ENCODE results near the gene ZNF470.

DNA sequence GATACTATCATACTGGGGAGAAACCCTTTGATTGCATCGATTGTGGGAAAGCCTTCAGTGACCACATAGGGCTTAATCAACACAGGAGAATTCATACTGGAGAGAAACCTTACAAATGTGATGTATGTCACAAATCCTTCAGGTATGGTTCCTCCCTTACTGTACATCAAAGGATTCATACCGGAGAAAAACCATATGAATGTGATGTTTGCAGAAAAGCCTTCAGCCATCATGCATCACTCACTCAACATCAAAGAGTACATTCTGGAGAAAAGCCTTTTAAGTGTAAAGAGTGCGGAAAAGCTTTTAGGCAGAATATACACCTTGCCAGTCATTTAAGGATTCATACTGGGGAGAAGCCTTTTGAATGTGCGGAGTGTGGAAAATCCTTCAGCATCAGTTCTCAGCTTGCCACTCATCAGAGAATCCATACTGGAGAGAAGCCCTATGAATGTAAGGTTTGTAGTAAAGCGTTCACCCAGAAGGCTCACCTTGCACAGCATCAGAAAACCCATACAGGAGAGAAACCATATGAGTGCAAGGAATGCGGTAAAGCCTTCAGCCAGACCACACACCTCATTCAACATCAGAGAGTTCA, 12.9 kb upstream of the ZNF470 start:
- no peak for TF ChIP-seq NFRKB (IDR thresholded peaks at IDR 0.05)
- no peak for TF ChIP-seq POLR2A (IDR thresholded peaks at IDR 0.05; ENCODE audit: insufficient read depth in 1 of 2, low read depth in 2 of 2, low read length in 2 of 2)
- TF ChIP-seq, protein P1, sequence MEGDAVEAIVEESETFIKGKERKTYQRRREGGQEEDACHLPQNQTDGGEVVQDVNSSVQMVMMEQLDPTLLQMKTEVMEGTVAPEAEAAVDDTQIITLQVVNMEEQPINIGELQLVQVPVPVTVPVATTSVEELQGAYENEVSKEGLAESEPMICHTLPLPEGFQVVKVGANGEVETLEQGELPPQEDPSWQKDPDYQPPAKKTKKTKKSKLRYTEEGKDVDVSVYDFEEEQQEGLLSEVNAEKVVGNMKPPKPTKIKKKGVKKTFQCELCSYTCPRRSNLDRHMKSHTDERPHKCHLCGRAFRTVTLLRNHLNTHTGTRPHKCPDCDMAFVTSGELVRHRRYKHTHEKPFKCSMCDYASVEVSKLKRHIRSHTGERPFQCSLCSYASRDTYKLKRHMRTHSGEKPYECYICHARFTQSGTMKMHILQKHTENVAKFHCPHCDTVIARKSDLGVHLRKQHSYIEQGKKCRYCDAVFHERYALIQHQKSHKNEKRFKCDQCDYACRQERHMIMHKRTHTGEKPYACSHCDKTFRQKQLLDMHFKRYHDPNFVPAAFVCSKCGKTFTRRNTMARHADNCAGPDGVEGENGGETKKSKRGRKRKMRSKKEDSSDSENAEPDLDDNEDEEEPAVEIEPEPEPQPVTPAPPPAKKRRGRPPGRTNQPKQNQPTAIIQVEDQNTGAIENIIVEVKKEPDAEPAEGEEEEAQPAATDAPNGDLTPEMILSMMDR (CRISPR knock-in tag; IDR thresholded peaks at IDR 0.05) = no peak
- no peak for TF ChIP-seq SP4 (CRISPR knock-in tag; IDR thresholded peaks at IDR 0.05)
- TF ChIP-seq HCFC1 (IDR thresholded peaks at IDR 0.05; ENCODE audit: low read depth, low read length) = no peak
- no peak for TF ChIP-seq POLR2AphosphoS5 (IDR thresholded peaks at IDR 0.05; ENCODE audit: low read depth, low read length)
- no peak for TF ChIP-seq CHD2 (IDR thresholded peaks at IDR 0.05; ENCODE audit: low read depth, low read length)
- TF ChIP-seq, protein P2, sequence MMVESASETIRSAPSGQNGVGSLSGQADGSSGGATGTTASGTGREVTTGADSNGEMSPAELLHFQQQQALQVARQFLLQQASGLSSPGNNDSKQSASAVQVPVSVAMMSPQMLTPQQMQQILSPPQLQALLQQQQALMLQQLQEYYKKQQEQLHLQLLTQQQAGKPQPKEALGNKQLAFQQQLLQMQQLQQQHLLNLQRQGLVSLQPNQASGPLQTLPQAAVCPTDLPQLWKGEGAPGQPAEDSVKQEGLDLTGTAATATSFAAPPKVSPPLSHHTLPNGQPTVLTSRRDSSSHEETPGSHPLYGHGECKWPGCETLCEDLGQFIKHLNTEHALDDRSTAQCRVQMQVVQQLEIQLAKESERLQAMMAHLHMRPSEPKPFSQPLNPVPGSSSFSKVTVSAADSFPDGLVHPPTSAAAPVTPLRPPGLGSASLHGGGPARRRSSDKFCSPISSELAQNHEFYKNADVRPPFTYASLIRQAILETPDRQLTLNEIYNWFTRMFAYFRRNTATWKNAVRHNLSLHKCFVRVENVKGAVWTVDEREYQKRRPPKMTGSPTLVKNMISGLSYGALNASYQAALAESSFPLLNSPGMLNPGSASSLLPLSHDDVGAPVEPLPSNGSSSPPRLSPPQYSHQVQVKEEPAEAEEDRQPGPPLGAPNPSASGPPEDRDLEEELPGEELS (CRISPR knock-in tag; IDR thresholded peaks at IDR 0.05) = no peak
- TF ChIP-seq NONO (IDR thresholded peaks at IDR 0.05) = no peak
- no peak for TF ChIP-seq NONO (CRISPR knock-in tag; conservative IDR thresholded peaks at IDR 0.05)
- TF ChIP-seq, protein P3, sequence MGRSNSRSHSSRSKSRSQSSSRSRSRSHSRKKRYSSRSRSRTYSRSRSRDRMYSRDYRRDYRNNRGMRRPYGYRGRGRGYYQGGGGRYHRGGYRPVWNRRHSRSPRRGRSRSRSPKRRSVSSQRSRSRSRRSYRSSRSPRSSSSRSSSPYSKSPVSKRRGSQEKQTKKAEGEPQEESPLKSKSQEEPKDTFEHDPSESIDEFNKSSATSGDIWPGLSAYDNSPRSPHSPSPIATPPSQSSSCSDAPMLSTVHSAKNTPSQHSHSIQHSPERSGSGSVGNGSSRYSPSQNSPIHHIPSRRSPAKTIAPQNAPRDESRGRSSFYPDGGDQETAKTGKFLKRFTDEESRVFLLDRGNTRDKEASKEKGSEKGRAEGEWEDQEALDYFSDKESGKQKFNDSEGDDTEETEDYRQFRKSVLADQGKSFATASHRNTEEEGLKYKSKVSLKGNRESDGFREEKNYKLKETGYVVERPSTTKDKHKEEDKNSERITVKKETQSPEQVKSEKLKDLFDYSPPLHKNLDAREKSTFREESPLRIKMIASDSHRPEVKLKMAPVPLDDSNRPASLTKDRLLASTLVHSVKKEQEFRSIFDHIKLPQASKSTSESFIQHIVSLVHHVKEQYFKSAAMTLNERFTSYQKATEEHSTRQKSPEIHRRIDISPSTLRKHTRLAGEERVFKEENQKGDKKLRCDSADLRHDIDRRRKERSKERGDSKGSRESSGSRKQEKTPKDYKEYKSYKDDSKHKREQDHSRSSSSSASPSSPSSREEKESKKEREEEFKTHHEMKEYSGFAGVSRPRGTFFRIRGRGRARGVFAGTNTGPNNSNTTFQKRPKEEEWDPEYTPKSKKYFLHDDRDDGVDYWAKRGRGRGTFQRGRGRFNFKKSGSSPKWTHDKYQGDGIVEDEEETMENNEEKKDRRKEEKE (IDR thresholded peaks at IDR 0.05) = no peak
- TF ChIP-seq, protein P4, sequence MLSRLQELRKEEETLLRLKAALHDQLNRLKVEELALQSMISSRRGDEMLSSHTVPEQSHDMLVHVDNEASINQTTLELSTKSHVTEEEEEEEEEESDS (CRISPR knock-in tag; IDR thresholded peaks at IDR 0.05; ENCODE audit: borderline replicate concordance) = no peak
- no peak for TF ChIP-seq TAF1 (CRISPR knock-in tag; IDR thresholded peaks at IDR 0.05)
